K562 (cell line): ENCODE measurements around the gene KAT7. TPM values are rescaled to one million over a fixed set of nuclear protein-coding genes. Genes with fewer than 3 reads are reported as not detected.
A peak's percentile ranks its signal among the peaks of the same experiment; 100 is the strongest.

ENCODE experiments used
- ATF7 ChIP-seq: fragments of 450-650 bp; IDR thresholded peaks from 2 replicates; pipeline ENCODE4 v1.7.1; 2014; ENCODE audit warnings: mild to moderate bottlenecking, moderate library complexity
- FOXM1 ChIP-seq, 2 experiments: fragments of 450-650 bp in 1 of 2; sonication (generic) in 1 of 2; formaldehyde crosslinking in 1 of 2; IDR thresholded peaks; 2 replicates each; pipeline versions ENCODE4 v1.6.1 to v1.9.0; 2017 to 2022; ENCODE audit warnings: low read depth in 2 of 2, mild to moderate bottlenecking in 2 of 2, missing genetic modification reagents in 1 of 2, moderate library complexity in 1 of 2
- KDM4B ChIP-seq, 2 experiments: fragments of 450-650 bp in 1 of 2; sonication (generic) in 1 of 2; IDR thresholded peaks; 2 replicates each; pipeline ENCODE4 v1.6.1; 2016 to 2017; ENCODE audit warnings: borderline replicate concordance in 2 of 2, antibody characterized with exemption in 1 of 2, low read depth in 1 of 2, mild to moderate bottlenecking in 1 of 2
- MECOM ChIP-seq: fragments of 250-450 bp; sonication (Bioruptor Pico); IDR thresholded peaks from 2 replicates; pipeline ENCODE4 v1.8.0; 2022; ENCODE audit warnings: inconsistent platforms
- MEF2D ChIP-seq: conservative IDR thresholded peaks from 2 replicates; pipeline ENCODE4 v1.6.1; 2016; ENCODE audit warnings: low read depth, missing genetic modification characterization, missing compliant biosample characterization
- RBFOX2 ChIP-seq: fragments of 200-400 bp; formaldehyde crosslinking; IDR thresholded peaks from 2 replicates; pipeline ENCODE4 v1.6.1; 2017; ENCODE audit warnings: low read depth, mild to moderate bottlenecking, low read length, moderate library complexity
- SUPT5H ChIP-seq: fragments of 450-650 bp; IDR thresholded peaks from 2 replicates; pipeline ENCODE4 v1.6.1; 2016
- TCF7L2 ChIP-seq: fragments of 150-350 bp; IDR thresholded peaks from 2 replicates; pipeline ENCODE4 v1.6.1; 2016; ENCODE audit warnings: low read depth, mild to moderate bottlenecking, low read length, moderate library complexity
- TFAM ChIP-seq: fragments of 250-450 bp; sonication (Bioruptor Pico); conservative IDR thresholded peaks from 2 replicates; pipeline ENCODE4 v1.5.0; 2021; ENCODE audit warnings: mild to moderate bottlenecking, moderate library complexity
- ZNF445 ChIP-seq: fragments of 250-450 bp; sonication (Bioruptor Pico); IDR thresholded peaks from 2 replicates; pipeline ENCODE4 v1.4.0; 2020; ENCODE audit warnings: low read depth, mild to moderate bottlenecking, moderate library complexity
- polyA plus RNA-seq, 8 experiments: library from polyadenylated mRNA; depleted of rRNA in 4 of 8; stranded (reverse) in 5 of 8; unstranded in 3 of 8; fragments of >200 nt; fragmentation: Nextera tagmentation in 2 of 8; fragmentation: Illumina TruSeq in 1 of 8; extraction: Ambion mirVana in 2 of 8; extraction: Trizol in 1 of 8; gene quantifications; 2 replicates each; pipeline versions ENCODE4 v1.2.1 to v1.2.3, GENCODE V29; 2011 to 2014; ENCODE audit warnings: inconsistent platforms in 1 of 8, missing spikeins in 1 of 8
- total RNA-seq, 7 experiments: library from RNA; depleted of rRNA in 6 of 7; stranded (reverse); fragments of >200 nt in 6 of 7; fragmentation: Illumina TruSeq in 2 of 7; extraction: Trizol in 2 of 7; gene quantifications; 2 replicates each; pipeline versions ENCODE4 v1.2.1 to v1.2.3, GENCODE V29; 2011 to 2021; ENCODE audit warnings: low replicate concordance in 1 of 7
- TF ChIP-seq, protein P1 (sequence below): fragments of 200-600 bp; sonication (generic); IDR thresholded peaks from one replicate; pipeline ENCODE4 v1.6.1; 2012; ENCODE audit warnings: mild to moderate bottlenecking, low read depth, low read length, inconsistent platforms
- TF ChIP-seq, protein P2 (sequence below), 2 experiments: fragments of 150-350 bp in 1 of 2; IDR thresholded peaks; 2 replicates each; pipeline ENCODE4 v1.6.1; 2012 to 2016; ENCODE audit warnings: low read depth in 2 of 2, low read length in 2 of 2, mild to moderate bottlenecking in 1 of 2, moderate library complexity in 1 of 2

The KAT7 gene
- total and polyA plus RNA-seq, 9 of the 15 experiments (the other 6 are each of a cell fraction or from before 2014, with no cell fraction given): 10.8 to 57.3 (median 34.8) TPM

DNA sequence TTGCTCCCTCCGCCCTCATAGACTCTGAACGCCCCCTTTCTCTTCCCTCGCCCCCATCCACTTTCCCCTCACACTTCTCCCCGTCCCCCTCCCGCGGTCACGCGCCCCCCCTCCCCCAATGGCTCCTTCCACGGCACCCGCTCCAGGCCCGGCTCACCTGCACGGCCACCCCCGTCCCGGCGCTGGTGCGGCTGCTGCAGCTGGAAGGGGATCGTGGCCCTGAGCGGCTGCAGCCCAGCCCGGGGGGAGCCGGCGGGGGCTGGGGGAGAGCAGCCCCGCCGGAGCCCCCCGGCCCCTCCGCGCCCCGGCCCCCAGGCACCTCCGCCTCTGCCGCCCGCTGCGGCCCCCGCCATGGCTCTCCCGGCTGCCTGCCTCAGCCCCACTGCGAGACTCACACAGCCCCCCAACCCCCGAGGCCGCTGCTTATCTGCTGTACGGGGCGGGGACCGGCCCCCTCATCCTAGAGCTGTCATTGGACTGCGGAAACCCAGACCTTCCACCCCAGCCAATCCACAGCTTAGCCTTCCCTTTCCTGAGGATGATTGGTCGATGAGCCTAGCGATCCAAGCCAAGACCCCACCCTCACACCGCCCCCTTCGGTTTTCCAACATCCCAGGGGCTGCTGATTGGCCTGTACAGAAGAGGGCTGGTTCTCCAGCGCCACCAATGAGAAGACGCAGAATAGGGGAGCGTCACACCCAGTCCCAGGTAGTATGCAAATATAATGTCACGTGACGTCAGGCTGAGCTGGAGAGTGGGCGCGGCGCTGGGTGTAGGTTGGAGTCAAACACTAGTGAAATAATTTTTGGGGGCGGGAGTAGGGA lies 24.5 kb upstream of the KAT7 start, which contains the start of gene FAM117A (continued):
- TF ChIP-seq, protein P1, sequence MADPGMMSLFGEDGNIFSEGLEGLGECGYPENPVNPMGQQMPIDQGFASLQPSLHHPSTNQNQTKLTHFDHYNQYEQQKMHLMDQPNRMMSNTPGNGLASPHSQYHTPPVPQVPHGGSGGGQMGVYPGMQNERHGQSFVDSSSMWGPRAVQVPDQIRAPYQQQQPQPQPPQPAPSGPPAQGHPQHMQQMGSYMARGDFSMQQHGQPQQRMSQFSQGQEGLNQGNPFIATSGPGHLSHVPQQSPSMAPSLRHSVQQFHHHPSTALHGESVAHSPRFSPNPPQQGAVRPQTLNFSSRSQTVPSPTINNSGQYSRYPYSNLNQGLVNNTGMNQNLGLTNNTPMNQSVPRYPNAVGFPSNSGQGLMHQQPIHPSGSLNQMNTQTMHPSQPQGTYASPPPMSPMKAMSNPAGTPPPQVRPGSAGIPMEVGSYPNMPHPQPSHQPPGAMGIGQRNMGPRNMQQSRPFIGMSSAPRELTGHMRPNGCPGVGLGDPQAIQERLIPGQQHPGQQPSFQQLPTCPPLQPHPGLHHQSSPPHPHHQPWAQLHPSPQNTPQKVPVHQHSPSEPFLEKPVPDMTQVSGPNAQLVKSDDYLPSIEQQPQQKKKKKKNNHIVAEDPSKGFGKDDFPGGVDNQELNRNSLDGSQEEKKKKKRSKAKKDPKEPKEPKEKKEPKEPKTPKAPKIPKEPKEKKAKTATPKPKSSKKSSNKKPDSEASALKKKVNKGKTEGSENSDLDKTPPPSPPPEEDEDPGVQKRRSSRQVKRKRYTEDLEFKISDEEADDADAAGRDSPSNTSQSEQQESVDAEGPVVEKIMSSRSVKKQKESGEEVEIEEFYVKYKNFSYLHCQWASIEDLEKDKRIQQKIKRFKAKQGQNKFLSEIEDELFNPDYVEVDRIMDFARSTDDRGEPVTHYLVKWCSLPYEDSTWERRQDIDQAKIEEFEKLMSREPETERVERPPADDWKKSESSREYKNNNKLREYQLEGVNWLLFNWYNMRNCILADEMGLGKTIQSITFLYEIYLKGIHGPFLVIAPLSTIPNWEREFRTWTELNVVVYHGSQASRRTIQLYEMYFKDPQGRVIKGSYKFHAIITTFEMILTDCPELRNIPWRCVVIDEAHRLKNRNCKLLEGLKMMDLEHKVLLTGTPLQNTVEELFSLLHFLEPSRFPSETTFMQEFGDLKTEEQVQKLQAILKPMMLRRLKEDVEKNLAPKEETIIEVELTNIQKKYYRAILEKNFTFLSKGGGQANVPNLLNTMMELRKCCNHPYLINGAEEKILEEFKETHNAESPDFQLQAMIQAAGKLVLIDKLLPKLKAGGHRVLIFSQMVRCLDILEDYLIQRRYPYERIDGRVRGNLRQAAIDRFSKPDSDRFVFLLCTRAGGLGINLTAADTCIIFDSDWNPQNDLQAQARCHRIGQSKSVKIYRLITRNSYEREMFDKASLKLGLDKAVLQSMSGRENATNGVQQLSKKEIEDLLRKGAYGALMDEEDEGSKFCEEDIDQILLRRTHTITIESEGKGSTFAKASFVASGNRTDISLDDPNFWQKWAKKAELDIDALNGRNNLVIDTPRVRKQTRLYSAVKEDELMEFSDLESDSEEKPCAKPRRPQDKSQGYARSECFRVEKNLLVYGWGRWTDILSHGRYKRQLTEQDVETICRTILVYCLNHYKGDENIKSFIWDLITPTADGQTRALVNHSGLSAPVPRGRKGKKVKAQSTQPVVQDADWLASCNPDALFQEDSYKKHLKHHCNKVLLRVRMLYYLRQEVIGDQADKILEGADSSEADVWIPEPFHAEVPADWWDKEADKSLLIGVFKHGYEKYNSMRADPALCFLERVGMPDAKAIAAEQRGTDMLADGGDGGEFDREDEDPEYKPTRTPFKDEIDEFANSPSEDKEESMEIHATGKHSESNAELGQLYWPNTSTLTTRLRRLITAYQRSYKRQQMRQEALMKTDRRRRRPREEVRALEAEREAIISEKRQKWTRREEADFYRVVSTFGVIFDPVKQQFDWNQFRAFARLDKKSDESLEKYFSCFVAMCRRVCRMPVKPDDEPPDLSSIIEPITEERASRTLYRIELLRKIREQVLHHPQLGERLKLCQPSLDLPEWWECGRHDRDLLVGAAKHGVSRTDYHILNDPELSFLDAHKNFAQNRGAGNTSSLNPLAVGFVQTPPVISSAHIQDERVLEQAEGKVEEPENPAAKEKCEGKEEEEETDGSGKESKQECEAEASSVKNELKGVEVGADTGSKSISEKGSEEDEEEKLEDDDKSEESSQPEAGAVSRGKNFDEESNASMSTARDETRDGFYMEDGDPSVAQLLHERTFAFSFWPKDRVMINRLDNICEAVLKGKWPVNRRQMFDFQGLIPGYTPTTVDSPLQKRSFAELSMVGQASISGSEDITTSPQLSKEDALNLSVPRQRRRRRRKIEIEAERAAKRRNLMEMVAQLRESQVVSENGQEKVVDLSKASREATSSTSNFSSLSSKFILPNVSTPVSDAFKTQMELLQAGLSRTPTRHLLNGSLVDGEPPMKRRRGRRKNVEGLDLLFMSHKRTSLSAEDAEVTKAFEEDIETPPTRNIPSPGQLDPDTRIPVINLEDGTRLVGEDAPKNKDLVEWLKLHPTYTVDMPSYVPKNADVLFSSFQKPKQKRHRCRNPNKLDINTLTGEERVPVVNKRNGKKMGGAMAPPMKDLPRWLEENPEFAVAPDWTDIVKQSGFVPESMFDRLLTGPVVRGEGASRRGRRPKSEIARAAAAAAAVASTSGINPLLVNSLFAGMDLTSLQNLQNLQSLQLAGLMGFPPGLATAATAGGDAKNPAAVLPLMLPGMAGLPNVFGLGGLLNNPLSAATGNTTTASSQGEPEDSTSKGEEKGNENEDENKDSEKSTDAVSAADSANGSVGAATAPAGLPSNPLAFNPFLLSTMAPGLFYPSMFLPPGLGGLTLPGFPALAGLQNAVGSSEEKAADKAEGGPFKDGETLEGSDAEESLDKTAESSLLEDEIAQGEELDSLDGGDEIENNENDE: no peak
- no peak for TF ChIP-seq FOXM1 (IDR thresholded peaks at IDR 0.05; ENCODE audit: low read depth)
- TF ChIP-seq FOXM1 (CRISPR knock-in tag; IDR thresholded peaks at IDR 0.05; ENCODE audit: low read depth): 0 out of 2 replicates have a peak, but pooled peaks have one; percentile 42
- TF ChIP-seq MECOM (CRISPR knock-in tag): no peak
- TF ChIP-seq RBFOX2: peak; percentile 90
- TF ChIP-seq TFAM (CRISPR knock-in tag): no peak
- TF ChIP-seq ZNF445 (CRISPR knock-in tag): no peak
- peak; percentile 85 for TF ChIP-seq ATF7
- no peak for TF ChIP-seq TCF7L2
- peak; percentile 71 for TF ChIP-seq SUPT5H
- TF ChIP-seq MEF2D (tag): no peak
- TF ChIP-seq, protein P2, sequence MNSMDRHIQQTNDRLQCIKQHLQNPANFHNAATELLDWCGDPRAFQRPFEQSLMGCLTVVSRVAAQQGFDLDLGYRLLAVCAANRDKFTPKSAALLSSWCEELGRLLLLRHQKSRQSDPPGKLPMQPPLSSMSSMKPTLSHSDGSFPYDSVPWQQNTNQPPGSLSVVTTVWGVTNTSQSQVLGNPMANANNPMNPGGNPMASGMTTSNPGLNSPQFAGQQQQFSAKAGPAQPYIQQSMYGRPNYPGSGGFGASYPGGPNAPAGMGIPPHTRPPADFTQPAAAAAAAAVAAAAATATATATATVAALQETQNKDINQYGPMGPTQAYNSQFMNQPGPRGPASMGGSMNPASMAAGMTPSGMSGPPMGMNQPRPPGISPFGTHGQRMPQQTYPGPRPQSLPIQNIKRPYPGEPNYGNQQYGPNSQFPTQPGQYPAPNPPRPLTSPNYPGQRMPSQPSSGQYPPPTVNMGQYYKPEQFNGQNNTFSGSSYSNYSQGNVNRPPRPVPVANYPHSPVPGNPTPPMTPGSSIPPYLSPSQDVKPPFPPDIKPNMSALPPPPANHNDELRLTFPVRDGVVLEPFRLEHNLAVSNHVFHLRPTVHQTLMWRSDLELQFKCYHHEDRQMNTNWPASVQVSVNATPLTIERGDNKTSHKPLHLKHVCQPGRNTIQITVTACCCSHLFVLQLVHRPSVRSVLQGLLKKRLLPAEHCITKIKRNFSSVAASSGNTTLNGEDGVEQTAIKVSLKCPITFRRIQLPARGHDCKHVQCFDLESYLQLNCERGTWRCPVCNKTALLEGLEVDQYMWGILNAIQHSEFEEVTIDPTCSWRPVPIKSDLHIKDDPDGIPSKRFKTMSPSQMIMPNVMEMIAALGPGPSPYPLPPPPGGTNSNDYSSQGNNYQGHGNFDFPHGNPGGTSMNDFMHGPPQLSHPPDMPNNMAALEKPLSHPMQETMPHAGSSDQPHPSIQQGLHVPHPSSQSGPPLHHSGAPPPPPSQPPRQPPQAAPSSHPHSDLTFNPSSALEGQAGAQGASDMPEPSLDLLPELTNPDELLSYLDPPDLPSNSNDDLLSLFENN (IDR thresholded peaks at IDR 0.05; ENCODE audit: low read depth in 2 of 2, low read length in 2 of 2): peak in 1 of 2 experiments; percentile 12; a peak in 1 of 4 replicates
- no peak for TF ChIP-seq KDM4B (IDR thresholded peaks at IDR 0.05; ENCODE audit: borderline replicate concordance in 2 of 2, low read depth in 1 of 2)
